CD4-positive, alpha-beta T cell treated with Interleukin-4 for 1 hour (primary cell): ENCODE results near the gene CCDC178.
"Not testable (repeated sequence)": the region's sequence is repeated elsewhere in the genome, so short reads cannot be mapped to it uniquely, and the experiment has no call there.

Source experiments
- DNase-seq, 2 donors: peaks; one replicate each; pipeline ENCODE4 v3.0.0-alpha.2; 2020 to 2022

Gene CCDC178

DNA sequence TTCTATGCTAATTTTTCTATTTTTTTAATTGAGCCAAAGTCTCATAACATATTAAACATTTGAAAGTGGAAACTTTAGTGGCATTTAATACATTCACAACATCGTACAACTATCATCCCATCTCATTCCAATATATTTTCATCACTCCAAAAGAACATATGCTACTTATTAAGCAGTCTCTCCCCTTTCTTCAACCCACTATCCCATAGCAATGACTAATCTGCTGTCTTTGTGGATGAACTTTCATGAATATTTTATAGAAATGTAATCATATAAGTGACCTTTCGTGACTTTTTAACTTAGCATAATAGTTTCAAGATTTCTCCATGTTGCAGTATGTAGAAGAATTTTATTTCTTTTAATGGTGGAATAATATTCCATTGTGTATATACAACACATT lies 90.3 kb downstream of the CCDC178 start:
- no peak for DNase-seq

DNA sequence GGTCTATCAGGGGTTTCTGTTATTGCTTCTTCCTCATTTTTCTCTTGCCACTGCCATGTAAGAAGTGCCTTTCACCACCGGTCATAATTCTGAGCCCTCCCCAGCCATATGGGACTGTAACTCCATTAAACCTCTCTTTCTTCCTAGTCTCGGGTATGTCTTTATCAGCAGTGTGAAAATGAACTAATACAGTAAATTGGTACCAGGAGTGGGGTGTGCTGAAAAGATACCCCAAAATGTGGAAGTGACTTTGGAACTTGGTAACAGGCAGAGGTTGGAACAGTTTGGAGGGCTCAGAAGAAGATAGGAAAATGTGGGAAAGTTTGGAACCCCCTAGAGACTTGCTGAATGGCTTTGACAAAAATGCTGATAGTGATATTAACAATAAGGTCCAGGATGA lies 100.8 kb downstream of the CCDC178 start:
- DNase-seq = not testable (repeated sequence)

- no peak for DNase-seq
These were observed 105.7 kb downstream of the CCDC178 start for GRCh38 chr18:33334781-33335180.

DNA sequence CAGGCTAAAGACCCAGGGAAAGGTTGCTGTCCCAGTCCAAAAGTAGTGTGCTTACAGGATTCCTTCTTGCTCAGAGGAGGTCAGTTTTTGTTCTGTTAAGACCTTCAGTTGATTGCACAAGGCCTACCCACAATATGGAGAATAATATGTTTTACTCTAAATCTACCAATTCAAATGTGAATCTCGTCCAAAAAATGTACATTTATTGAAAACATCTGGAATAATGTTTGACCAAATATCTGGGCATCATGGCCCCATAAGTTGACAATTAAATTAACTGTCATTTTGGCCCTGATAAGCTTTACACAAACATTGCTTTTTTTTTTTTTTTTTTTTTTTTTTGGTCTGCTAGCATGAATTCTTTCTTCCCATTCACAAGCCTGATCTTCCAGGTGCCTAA lies 109.8 kb downstream of the CCDC178 start:
- no peak for DNase-seq

- no peak for DNase-seq
These were observed 113.5 kb downstream of the CCDC178 start for GRCh38 chr18:33326975-33327374.

DNA sequence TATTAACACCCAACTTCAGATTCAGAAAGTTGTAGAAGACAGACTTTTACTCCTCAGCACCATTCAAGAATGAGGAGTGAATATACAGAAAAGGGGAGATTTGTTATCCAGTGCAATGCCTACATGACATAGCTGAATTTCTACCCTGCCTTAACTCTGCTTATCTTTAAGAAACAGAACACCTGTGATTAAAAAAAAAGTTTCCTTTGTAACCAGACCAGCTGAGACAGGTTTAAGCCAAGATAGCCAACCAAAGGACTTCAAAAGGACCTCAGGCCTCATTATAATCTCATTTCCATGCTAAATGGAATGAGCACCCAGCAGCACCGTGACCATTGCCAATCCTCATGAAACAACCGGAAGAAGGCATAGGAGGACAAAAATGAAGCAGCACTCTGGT lies 122.9 kb downstream of the CCDC178 start:
- DNase-seq = no peak

- DNase-seq = no peak
These were observed 124.4 kb downstream of the CCDC178 start for GRCh38 chr18:33316146-33316587.

DNA sequence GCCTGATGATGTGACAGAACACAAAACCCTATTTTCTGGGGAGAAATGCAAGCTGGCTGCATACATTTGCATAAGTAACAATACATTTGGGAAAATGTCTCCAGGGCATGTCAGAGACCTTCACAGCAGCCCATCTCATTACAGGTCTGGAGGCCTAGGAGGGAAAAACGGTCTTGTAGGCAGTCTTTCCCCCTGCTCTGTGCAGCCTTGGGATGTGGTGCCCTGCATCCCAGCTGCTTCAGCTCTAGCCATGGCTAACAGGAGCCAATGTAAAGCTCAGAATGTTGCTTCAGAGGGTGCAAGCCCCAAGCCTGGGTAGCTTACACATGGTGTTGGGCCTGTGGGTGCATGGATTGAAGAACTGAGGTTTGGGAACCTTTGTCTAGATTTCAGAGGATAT lies 133.0 kb downstream of the CCDC178 start:
- no peak for DNase-seq

DNA sequence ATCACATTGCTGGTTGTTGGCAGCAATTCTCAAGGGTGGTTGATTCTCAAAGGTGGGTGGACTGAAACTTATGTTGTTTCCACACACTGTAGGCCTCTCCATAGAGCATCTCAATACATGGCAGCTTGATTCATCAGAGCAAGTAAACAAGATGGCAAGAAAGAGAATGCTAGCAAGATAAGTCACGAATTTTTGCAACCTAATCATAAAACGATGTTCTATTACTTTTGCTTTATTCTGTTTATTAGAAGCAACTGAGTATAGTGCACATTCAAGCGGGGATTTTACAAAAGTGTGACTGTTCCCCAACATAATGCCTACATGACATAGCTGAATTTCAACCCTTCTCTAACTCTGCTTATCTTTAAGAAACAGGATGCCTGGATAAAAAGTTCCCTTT lies 136.2 kb downstream of the CCDC178 start:
- DNase-seq = no peak

DNA sequence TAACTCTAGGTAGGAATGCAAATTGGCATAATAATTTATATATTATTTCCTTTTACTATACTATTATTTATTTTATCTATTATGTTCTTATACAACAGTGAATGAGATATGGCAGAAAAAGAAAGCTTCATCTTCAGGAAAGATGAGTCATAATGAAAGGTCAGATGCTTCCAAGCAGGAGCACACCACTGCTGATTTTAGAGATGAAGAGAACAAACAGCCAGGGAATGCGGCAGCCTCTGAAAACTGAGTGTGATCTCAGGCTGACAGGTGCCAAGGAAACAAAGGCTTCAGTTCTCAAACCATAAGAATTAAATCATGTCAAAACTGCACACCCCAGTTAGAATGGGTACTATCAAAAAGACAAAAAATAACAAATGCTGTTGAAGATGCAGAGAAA lies 149.0 kb downstream of the CCDC178 start:
- no peak for DNase-seq

DNA sequence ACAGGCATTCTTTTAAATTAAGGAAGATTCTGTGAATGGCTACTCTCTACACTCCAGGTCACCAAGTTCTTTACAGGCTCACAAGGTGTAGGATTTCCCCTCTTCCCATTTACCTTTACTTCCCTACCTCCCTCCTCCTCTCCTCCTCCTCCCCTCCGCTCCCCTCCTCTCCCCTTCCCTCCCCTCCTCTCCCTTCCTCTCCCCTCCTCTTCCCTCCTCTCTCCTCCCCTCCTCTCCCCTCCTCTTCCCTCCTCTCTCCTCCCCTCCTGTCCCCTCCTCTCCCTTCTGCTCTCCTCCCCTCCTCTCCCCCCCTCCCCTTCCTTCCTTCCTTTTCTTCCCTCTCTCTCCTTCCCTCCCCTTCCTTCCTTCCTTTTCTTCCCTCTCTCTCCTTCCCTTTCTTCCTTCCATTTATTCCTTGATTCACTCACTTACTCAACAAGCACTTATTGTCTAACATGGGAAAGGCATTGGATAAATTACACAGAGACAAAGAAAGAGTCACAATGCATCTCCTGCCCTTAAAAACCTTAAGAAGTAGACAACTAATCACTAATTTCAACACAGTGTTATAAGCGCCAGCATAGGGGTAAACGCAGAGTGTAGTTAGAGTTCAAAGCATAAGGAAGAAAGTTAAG lies 152.3 kb downstream of the CCDC178 start:
- DNase-seq = no peak

GRCh38 chr18:33282709-33283333 lies 157.7 kb downstream of the CCDC178 start:
- DNase-seq = no peak

- DNase-seq = no peak
These were observed 158.4 kb downstream of the CCDC178 start for GRCh38 chr18:33282142-33282541.

GRCh38 chr18:33277431-33277830 lies 163.1 kb downstream of the CCDC178 start:
- no peak for DNase-seq

- no peak for DNase-seq
These were observed 164.7 kb downstream of the CCDC178 start for GRCh38 chr18:33275843-33276242.

GRCh38 chr18:33270297-33270696 lies 170.2 kb downstream of the CCDC178 start:
- no peak for DNase-seq

GRCh38 chr18:33269223-33269622 lies 171.3 kb downstream of the CCDC178 start:
- no peak for DNase-seq

GRCh38 chr18:33264566-33264965 lies 176.0 kb downstream of the CCDC178 start:
- DNase-seq = no peak

DNA sequence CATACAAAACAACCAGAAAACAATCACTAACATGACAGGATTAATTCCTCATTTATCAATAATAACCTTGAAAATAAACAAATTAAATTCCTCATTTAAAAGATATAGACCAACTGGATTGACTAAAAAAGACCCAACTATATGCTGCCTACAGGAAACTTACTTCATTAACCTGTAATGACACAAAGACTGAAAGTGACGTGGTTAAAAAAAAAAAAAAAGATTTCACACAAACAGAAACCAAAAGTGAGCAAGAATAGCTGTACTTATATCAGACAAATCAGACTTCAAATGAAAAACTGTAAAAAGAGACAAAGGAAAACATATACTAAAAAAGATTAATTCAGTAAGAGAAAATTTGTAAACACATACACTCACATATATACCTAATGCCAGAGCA lies 201.2 kb downstream of the CCDC178 start:
- no peak for DNase-seq

DNA sequence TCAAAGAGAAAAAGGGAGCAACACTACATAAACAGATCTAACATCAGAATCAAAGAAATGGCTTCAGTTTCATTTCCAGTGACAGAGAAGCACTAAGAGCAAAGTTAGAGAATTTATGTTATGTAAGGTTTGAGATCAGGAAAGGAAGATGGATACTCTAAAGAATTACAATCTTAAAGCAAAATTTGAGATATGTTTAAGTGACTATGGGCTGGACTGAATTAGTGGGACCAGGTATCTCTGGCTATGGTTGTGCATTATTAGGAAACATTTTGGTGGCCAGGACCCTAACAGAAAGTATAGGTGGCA lies 208.2 kb downstream of the CCDC178 start:
- DNase-seq = no peak

GRCh38 chr18:33231474-33232317 lies 208.8 kb downstream of the CCDC178 start:
- DNase-seq = peak; percentile 13 to 38

GRCh38 chr18:33212363-33212762 lies 228.2 kb downstream of the CCDC178 start:
- DNase-seq = no peak

GRCh38 chr18:33210575-33211189 lies 229.8 kb downstream of the CCDC178 start:
- DNase-seq = no peak

DNA sequence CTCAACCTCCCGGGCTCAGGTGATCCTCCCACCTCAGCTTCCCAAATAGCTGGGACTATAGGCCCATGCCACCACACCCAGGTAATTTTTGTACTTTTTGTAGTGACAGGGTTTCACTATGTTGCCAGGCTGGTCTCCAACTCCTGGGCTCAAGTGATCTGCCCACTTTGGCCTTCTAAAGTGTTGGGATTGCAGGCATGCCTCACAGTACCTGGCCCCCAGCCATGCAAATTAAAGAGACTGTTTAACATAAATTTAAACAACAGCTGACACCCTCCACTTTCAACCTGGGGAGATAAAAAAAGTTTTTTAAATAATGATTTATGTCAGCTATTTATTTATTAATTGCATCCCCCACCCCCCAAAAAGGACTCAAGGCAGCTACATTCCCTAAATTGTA lies 234.7 kb downstream of the CCDC178 start:
- no peak for DNase-seq
